Natural killer cell (primary cell): ENCODE data around the gene IRF2BPL. TPM values are rescaled to one million over a fixed set of nuclear protein-coding genes. Genes with fewer than 3 reads are reported as not detected.

Experiments used
- ATAC-seq, 3 donors: fragments of 150-1000 bp in 2 of 3; fragments of 200-7000 bp in 1 of 3; cut with Tn5 transposase; 1 replicate in 1 of 3; 2 replicates in 2 of 3; pipeline ENCODE4 v1.10.0; 2021; ENCODE audit warnings: mild to moderate bottlenecking in 2 of 3, moderate library complexity in 2 of 3
- DNase-seq, 2 donors: peaks; one replicate each; pipeline versions ENCODE4 v3.0.0 to v3.0.0-alpha.2; 2013 to 2021; ENCODE audit warnings: mixed read lengths in 1 of 2
- H3K27ac ChIP-seq: one replicate; pipeline ENCODE4 v1.5.1; 2013; ENCODE audit warnings: mild to moderate bottlenecking, low read length
- H3K27me3 ChIP-seq: one replicate; pipeline ENCODE4 v1.6.1; 2013; ENCODE audit warnings: low read length; ENCODE audit not compliant: control insufficient read depth, insufficient read depth
- H3K36me3 ChIP-seq: one replicate; pipeline ENCODE4 v1.6.1; 2013; ENCODE audit warnings: low read length; ENCODE audit not compliant: control insufficient read depth, insufficient read depth
- H3K4me1 ChIP-seq: one replicate; pipeline ENCODE4 v1.6.1; 2013; ENCODE audit warnings: low read length; ENCODE audit not compliant: control insufficient read depth, insufficient read depth
- H3K4me3 ChIP-seq: one replicate; pipeline ENCODE4 v1.5.1; 2013; ENCODE audit warnings: low read length
- H3K9me3 ChIP-seq: one replicate; pipeline ENCODE4 v1.6.1; 2013; ENCODE audit warnings: low read length; ENCODE audit not compliant: control insufficient read depth, insufficient read depth
- H3K27ac Mint-ChIP-seq, 2 donors: one replicate each; pipeline ENCODE4 v1.8.0; 2022; ENCODE audit warnings: mild to moderate bottlenecking in 2 of 2, mixed read lengths in 2 of 2, moderate library complexity in 1 of 2
- H3K27me3 Mint-ChIP-seq, 2 donors: one replicate each; pipeline ENCODE4 v1.8.0; 2022; ENCODE audit warnings: low read depth in 2 of 2, mixed read lengths in 2 of 2
- H3K36me3 Mint-ChIP-seq: one replicate; pipeline ENCODE4 v1.8.0; 2022; ENCODE audit warnings: mixed read lengths
- H3K4me1 Mint-ChIP-seq, 2 donors: one replicate each; pipeline ENCODE4 v1.8.0; 2022; ENCODE audit warnings: mixed read lengths in 2 of 2
- H3K4me3 Mint-ChIP-seq: one replicate; pipeline ENCODE4 v1.8.0; 2022; ENCODE audit warnings: mild to moderate bottlenecking, moderate library complexity, mixed read lengths
- H3K9me3 Mint-ChIP-seq, 2 donors: one replicate each; pipeline ENCODE4 v1.8.0; 2022; ENCODE audit warnings: mixed read lengths in 2 of 2
- WGBS: methylation state at CpG from one replicate; pipeline ENCODE4 v1.1.7; 2013; ENCODE audit warnings: missing lambda C conversion rate; ENCODE audit not compliant: insufficient coverage; 5-methylcytosine and 5-hydroxymethylcytosine counted together
- intact Hi-C: fragments of 100-400 bp; cut with micrococcal nuclease; formaldehyde crosslinking; loops from one replicate; pipeline ENCODE4 v1.14.2; 2022
- total RNA-seq, 4 donors: library from RNA; stranded (reverse); fragments of 120-200 nt in 1 of 4; gene quantifications; one replicate each; pipeline versions ENCODE4 v1.2.3 to v1.2.4, GENCODE V29; 2013 to 2022
- TF ChIP-seq, protein P1 (sequence below): fragments of 200-600 bp; IDR thresholded peaks from one replicate; pipeline ENCODE4 v1.8.0; 2022; ENCODE audit warnings: antibody characterized with exemption

The IRF2BPL gene
- total RNA-seq, 3 donors from 2014 or later (not counting 1 experiment from before 2014, with no cell fraction given): 39.3 to 46.5 (median 46.3) TPM

DNA sequence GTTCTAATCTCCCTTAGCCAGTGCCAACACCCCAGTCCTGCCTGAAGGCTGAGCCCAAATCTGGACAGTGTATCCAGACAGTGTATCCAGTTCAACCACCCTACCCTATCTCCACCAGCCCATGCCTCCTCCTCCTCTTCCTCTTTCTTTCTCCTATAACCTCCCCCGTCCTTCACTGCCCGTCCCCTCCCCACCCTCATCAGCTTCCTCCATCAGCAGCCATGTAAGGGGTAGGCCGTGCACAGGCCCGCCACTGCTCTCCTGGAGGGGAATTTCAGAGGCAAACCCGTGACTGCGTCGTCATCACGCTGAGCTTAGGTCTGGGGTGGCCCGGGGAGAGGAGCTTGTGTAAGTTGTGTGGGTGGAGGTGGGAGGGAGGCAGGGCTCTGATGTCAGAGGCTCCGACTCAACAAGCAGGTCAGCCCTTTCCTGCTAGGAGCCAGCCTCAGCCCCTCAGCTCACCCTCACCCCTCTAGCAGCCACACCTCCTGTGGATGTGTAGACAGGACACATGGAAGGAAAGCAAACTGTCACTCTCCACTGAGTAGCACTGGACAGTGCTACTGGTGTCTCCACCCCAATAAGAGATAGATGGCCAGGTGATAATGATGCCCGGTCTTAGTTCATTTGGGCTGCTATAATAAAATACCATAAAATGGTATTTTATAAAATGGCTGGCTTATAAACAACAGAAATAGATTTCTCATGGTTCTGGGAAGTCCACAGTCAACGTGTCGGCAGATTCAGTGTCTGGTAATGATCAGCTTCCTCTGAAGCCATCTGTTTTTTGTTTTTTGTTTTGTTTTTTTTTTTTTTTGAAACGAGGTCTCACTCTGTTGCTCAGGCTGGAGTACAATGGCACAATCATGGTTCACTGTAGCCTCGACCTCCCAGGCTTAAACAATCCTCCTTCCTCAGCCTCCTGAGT, 50.5 kb downstream of the IRF2BPL start:
- Histone ChIP-seq H3K4me3 (no peak overlapping the region), H3K36me3 (no peaks in the 10 kb centered on the region), H3K9me3 (no peaks in the 10 kb centered on the region), H3K4me1 (peaks cover 16% of the 10 kb centered on the region), H3K27ac (peak overlapping the region; percentile 36), H3K27me3 (no peaks in the 10 kb centered on the region)
- H3K27ac Mint-ChIP-seq: peak overlapping the region; percentile 66 to 85
- peak; percentile 81 to 93 for DNase-seq
- ATAC-seq: peak; percentile 86 to 97 (median 93)
- H3K4me1 Mint-ChIP-seq: peaks cover 0 to 10% of the 10 kb centered on the region in 2 donors
- no peak overlapping the region for H3K4me3 Mint-ChIP-seq
- WGBS: 30% methylated on average over 13 of the region's 15 CpGs
- H3K36me3 Mint-ChIP-seq: no peaks in the 10 kb centered on the region
- TF ChIP-seq, protein P1, sequence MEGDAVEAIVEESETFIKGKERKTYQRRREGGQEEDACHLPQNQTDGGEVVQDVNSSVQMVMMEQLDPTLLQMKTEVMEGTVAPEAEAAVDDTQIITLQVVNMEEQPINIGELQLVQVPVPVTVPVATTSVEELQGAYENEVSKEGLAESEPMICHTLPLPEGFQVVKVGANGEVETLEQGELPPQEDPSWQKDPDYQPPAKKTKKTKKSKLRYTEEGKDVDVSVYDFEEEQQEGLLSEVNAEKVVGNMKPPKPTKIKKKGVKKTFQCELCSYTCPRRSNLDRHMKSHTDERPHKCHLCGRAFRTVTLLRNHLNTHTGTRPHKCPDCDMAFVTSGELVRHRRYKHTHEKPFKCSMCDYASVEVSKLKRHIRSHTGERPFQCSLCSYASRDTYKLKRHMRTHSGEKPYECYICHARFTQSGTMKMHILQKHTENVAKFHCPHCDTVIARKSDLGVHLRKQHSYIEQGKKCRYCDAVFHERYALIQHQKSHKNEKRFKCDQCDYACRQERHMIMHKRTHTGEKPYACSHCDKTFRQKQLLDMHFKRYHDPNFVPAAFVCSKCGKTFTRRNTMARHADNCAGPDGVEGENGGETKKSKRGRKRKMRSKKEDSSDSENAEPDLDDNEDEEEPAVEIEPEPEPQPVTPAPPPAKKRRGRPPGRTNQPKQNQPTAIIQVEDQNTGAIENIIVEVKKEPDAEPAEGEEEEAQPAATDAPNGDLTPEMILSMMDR: no peak
- no peaks in the 10 kb centered on the region for H3K9me3 Mint-ChIP-seq
- intact Hi-C loops: loop anchor here (1.0 to 2.0 kb wide), 2 partner anchors 16 to 63 kb away; no protein-coding TSS in a partner anchor
- H3K27me3 Mint-ChIP-seq: no peaks in the 10 kb centered on the region

- no peak overlapping the region for H3K4me3 Mint-ChIP-seq
Measured at GRCh38 chr14:76976240-76977005, 52.1 kb downstream of the IRF2BPL start.

GRCh38 chr14:76975812-76976211, 52.7 kb downstream of the IRF2BPL start:
- DNase-seq (no peak), ATAC-seq (no peak)
- Histone ChIP-seq H3K9me3 (no peaks in the 10 kb centered on the region), H3K27me3 (no peaks in the 10 kb centered on the region), H3K36me3 (no peaks in the 10 kb centered on the region), H3K27ac (no peak overlapping the region), H3K4me3 (no peak overlapping the region), H3K4me1 (peaks cover 16% of the 10 kb centered on the region)
- H3K4me1 Mint-ChIP-seq: peaks cover 0 to 10% of the 10 kb centered on the region in 2 donors
- peaks cover 0 to 3% of the 10 kb centered on the region in 2 donors for H3K27me3 Mint-ChIP-seq
- H3K9me3 Mint-ChIP-seq: no peaks in the 10 kb centered on the region
- peak overlapping the region in 1 of 2 donors; percentile 85 for H3K27ac Mint-ChIP-seq
- TF ChIP-seq, protein P1: no peak
- 99% methylated on average over 4 of the region's 4 CpGs for WGBS
- no peak overlapping the region for H3K4me3 Mint-ChIP-seq
- no peaks in the 10 kb centered on the region for H3K36me3 Mint-ChIP-seq
- intact Hi-C loops: no loop called here

More at GRCh38 chr14:76976240-76977005, 52.1 kb downstream of the IRF2BPL start:
- ATAC-seq (no peak), DNase-seq (no peak)
- no peak overlapping the region for H3K4me3 ChIP-seq
- H3K36me3 ChIP-seq: no peaks in the 10 kb centered on the region
- Mint-ChIP-seq H3K4me1 (peaks cover 0 to 10% of the 10 kb centered on the region in 2 donors), H3K9me3 (no peaks in the 10 kb centered on the region), H3K36me3 (no peaks in the 10 kb centered on the region), H3K27ac (peak overlapping the region; percentile 66 to 85), H3K27me3 (peaks cover 0 to 3% of the 10 kb centered on the region in 2 donors)
- TF ChIP-seq, protein P1: no peak
- H3K27me3 ChIP-seq: no peaks in the 10 kb centered on the region
- 85% methylated on average over 7 of the region's 7 CpGs for WGBS
- no peaks in the 10 kb centered on the region for H3K9me3 ChIP-seq
- H3K27ac ChIP-seq: no peak overlapping the region
- intact Hi-C loops: no loop called here
- peaks cover 16% of the 10 kb centered on the region for H3K4me1 ChIP-seq
